Measurements from ENCODE around the gene KAT5.
"Not testable (repeated sequence)": the region's sequence is repeated elsewhere in the genome, so short reads cannot be mapped to it uniquely, and the experiment has no call there.

Gene KAT5

DNA sequence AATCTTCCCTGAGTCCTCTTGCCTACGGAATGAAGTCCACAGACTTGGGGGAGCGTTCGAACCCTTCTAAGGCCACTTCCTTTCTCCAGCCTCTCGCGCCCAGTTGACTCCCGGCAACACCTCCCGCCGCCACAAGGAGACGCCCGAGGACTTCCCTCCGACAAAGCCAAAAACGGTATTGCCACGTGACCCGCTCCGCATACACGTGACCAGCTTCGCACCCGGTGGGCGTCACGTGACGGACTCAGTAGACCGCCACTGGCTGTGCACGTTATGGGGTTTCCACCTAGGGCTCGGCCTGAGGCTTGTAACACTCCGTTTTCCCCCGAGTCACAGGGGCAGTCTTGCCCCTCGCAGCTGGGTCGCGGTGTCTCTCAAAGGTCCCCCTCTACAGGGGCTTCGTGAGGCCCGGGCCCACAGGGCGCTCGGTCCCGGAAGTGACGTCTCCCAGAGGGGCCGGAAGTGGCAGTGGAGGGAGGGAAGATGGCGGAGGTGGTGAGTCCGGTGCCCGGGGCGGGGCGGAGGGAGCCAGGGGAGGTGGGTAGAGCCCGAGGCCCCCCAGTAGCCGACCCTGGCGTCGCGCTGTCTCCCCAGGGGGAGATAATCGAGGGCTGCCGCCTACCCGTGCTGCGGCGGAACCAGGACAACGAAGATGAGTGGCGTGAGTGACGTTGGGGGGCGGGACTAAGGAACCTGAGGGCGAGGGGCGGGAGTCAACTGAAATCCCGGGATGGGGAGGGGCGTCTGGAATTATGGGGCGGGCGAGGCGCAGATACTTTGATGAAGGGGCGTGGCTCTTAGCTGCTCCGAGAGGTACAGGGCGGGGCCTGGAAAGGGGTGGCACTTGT, at the start of gene KAT5:
TSS of gene KAT5 (plus strand) at position 468 of the 848 bp plus-strand sequence. CDS start at position 484, 16 bp downstream.
- DNase-seq (ENCODE audit: low read depth in 2 of 2), result peak; percentile 92 to 96

DNA sequence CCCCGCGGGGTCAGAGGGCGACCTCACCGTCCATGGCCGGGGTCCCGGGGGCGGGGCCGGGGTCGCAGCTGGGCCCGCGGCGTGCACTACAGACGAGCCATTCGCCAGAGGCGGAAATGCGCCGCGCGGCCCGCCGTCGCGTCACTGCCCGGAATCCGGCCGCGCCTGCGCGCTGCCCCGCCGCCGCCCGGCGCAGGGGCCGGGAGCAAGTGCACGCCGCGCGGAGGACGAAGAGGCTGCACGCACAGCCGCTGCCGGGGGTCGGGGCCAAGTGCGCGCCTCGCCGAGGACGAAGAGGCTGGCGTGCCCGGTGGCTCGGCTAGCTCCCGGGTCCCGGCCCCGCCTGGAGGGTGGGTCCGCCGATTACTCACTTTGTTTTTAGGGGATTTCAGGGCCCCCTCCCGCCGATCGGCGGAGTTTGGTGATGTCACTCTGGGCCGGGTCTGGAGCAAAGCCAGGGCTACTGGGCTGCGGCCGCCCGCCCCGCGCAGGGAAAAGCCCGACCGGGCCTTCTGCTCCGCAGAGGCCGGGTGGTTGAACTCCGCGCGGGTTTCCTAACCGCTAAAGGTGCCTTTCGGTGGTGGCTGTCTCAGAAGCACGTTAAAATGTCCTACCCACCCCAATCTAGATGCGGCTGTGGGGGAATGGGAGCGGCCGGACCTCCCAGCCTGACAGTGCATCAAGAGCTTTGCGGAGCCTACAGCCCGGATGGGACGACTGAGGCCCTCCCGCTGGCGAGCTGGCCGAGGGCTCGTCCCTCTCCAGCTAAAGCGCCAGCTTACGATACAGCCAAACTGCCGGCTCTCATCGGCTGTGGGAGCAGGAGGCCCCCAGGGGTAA, 49.0 kb upstream of the KAT5 start, which contains the start of gene RELA:
TSS of gene RELA (minus strand) at position 118 of the 840 bp plus-strand sequence. CDS start at position 34, 84 bp downstream.
- DNase-seq (ENCODE audit: low read depth in 2 of 2), result peak; percentile 79 to 84

DNA sequence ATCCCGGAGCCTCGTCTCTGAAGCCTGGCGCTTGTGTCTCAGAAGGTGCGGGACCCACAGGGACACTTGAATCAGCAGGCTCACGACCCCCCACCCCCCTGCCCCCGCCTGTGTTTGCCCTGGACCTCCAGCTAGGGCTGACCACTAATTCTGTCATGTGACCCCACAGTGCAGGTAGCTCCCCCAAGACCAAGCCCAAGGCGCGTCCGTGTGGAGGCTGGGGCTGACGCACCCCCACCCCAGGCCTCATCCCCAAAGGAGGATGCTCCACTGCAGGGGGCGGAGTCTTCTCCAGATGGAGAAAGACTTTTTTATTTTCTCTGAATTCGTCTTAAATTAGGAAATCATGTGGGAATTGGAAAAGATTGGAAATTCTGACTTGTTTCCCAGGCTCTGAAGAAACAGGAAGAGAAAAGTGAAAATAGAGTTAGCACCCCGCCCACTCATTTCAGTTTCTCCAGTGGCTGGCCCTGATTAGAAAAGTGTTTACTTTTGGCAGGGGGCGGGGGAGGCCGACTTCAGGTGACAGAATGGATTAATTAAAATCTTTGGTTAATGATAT, 48.3 kb upstream of the KAT5 start:
- DNase-seq (ENCODE audit: low read depth in 2 of 2), result no peak

DNA sequence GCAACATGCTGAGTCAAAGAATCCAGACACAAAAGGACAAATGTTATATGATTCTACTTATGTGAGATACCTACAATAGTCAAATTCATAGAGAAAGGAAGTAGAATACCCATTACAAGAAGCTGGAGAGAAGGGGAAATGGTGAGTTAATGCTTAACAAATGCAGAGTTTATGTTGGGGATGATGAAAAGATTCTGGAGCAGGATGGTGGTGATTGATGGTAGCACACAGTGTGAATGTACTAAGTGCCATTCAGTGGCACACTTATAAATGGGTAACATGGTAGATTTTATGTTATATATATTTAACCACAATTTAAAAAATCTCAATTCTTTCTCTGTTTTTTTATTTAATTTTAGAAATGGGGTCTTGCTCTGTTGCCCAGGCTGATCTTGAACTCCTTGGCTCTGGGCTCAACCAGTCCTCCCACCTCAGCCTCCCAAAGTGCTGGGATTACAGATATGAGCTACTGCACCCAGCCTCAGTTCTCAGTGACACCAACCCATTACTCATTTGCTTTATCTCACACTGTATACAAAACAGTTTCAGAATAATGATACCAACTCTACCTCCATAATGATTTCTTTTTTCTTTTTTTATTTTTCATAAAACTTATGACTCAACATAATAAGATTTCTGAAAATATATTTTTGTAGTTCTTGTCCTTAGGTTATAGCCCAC, 39.7 kb upstream of the KAT5 start:
- DNase-seq (ENCODE audit: low read depth in 2 of 2), result no peak

DNA sequence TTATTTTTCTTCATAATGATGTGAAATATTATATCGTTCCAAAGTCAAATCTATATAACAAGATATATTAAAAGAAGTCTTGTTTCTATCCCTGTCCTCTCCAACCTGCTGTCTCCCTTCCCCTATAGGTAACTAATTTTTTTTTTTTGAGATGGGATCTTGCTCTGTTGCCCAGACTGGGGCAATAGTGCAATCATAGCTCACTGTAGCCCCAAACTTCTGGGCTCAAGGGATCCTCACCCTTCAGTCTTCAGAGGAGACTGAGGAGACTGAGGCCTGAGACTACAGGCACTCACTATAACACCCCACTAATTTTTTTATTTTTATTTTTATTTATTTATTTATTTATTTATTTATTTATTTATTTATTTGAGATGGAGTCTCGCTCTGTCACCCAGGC, 39.1 kb upstream of the KAT5 start:
- DNase-seq (ENCODE audit: low read depth in 2 of 2), result no peak

DNA sequence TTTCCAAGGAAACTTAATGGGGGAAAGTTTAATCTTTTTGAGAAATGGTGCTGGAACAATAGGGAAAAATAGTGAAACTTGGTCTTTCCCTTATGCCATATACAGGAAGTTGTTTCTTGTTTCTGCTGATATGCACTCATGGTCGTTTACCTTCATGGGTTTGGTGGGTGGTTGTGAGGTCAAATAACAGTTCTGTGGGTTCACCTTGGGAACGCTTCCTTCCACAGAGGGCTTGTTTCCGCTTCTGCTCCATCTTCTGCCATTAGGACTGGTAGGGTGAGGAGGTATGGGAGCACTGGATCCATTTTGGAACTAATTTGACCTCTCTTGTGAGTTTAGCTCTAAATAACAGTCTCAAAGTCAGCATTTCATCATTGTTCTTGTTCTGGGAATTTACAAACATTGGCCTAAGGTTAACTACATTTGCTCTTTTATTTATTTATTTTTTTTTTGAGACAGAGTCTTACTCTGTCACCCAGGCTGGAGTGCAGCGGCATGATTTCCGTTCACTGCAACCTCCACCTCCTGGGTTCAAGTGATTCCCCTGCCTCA, 31.8 kb upstream of the KAT5 start:
- no peak for DNase-seq (ENCODE audit: low read depth in 2 of 2)

DNA sequence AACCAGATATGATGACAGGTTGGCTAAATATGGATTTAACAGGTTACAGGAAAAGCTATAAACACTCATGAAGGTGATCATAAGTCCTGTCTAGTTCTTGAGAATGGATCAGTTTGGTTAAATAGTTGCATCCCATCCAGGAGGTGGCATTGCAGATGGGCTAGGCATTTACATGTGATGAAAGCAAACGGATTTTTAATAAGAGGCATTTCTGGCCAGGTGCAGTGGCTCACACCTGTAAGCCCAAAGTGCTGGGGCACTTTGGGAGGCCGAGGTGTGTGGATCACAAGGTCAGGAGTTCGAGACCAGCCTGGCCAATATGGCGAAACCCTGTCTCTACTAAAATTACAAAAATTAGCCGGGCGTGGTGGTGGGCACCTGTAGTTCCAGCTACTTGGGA, 28.6 kb upstream of the KAT5 start:
- DNase-seq (ENCODE audit: low read depth in 2 of 2), result not testable (repeated sequence)

DNA sequence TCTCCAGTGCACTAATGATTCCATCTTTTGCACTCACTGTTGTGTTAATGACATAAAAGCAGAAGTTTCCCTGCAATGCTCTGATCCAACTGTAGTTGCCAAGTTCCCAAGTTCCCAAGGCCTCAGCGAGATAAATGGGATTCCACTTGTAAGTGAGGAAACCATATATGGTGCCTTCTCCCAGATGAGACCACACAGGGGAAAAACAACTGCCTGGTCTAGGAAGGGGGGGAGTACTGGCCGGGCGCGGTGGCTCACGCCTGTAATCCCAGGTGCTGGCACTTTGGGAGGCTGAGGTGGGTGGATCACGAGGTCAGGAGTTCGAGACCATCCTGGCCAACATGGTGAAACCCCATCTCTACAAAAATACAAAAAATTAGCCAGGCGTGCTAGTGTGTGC, 26.1 kb upstream of the KAT5 start:
- no peak for DNase-seq (ENCODE audit: low read depth in 2 of 2)

DNA sequence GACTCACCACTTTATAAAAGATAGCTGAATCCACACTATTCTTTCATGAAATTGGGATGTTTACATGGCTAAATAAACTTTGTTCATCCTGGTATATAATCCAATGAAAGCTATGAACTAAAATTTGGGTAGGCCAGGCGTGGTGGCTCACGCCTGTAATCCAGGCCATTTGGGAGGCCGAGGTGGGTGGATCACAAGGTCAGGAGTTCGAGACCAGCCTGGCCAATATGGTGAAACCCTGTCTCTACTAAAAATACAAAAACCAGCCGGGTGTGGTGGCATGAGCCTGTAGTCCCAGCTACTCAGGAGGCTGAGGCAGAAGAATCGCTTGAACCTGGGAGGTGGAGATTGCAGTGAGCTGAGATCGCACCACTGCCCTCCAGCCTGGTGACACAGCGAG, 20.2 kb upstream of the KAT5 start:
- DNase-seq (ENCODE audit: low read depth in 2 of 2), result not testable (repeated sequence)

DNA sequence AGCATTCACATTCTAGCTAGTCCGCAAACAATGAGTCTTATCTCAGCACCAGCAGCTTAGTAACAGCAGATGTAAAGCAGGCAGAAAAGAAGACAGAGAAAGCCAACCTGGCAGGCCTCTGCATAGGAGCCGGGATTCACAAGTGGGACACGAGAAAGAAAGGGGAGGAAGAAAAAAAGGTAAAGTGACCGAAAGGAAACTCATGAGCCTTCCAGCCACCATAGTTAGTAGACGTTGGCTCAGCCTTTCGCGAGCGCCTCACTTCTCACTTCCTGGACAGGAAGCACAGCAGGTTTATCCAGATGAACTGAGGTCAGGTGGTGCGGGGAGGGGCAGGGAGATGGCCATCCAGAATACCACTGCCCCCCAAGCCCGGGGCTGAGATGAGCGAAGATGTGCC, 19.7 kb upstream of the KAT5 start:
- DNase-seq (ENCODE audit: low read depth in 2 of 2), result no peak

DNA sequence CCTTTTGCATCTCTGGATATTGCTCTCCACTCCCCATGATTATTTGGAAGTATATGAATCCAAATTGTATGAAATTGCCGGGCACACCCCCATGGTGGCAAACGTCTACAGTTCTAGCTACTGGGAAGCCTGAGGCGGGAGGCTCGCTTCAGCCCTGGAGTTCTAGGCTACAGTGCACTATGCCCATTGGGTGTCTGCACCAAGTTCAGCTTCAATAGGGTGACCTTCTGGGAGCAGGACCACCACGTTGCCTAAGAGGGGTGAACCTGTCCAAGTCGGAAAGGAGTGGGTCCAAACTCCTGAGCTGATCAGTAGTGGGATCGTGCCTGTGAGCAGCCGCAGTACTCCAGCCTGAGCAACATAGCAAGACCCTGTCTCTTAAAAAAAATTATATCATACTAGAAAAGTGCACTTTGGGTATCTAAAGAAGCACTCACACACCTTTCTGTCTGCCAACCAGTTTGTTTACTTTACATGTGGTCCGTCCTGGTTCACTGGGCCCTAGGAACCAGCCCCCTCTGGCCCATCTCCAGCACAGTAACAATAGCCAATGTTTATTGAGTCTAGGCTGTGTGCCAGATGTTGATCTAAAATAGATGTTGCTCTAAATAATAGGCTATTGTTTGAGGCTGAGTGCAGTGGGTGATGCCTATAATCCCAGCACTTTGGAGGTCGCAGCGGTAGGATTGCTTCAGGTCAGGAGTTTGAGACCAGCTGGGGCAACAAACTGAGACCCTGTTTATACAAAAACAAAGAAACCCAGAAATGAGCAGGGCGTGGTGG, 16.4 kb upstream of the KAT5 start:
- no peak for DNase-seq (ENCODE audit: low read depth in 2 of 2)

DNA sequence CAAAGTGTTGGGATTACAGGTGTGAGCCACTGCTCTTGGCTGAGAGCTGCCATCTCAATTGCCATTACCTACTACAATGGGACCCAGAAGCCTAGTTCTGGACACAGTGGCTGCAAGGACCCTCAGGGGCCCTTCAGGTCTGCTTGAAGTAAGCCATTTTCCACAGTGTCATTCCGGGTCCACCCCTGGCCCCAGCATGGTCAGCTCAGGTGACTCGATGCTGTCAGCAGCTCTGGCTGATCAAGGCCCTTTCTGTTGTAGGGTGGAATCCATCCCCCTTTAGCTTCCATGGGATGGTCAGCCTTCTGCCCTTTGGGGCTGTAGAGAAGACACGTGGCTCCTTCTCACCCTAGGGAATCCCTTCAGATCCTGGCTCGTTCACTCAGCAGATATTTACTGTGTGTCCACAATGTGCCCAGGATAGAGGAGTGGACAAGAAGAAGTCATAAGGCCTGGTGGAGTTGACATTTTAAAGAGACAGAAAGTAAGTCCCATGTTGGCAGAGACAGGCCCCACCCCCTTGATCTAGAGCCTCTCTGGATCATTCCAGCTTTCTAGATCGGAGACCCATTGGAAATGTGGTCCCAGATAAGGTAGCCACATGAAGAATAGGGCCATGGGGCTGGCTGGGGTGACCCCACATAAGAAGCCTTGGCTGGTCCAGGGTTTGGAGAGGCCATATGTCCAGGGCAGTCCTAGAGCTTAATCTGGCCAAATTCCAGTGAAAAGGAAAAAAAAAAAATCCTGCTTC, 15.1 kb upstream of the KAT5 start:
- no peak for DNase-seq (ENCODE audit: low read depth in 2 of 2)

DNA sequence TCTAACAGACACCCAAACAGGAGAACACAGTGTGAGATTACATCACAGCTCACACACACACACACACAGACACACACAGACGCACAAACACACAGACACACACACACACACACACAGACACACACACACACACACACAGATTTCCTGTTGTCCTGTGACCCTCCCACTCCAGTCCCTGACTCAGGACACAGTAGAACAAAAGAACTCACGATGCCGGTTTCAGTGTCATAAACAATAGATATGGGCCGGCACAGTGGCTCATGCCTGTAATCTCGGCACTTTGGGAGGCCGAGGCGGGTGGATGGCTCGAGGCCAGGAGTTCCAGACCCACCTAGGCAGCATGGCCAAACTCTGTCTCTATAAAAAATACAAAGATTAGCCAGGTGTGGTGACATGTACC, 13.8 kb upstream of the KAT5 start:
- DNase-seq (ENCODE audit: low read depth in 2 of 2), result no peak

DNA sequence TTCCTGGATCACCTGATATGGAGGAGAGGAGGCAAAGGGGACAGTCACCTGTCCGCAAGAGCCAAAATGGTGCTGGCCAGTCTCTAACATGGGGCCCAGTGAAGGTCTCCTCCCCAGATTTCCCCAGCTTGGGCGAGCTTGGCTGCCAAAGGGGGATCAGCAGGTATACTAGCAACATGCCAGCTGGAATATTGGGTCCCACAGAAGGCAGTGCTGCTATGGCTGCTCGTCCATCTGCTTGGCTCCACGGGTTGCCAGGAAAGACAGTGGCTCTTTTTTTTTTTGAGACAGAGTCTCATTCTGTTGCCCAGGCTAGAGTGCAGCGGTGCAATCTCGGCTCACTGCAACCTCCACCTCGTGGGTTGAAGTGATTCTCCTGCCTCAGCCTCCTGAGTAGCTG, 12.7 kb upstream of the KAT5 start:
- no peak for DNase-seq (ENCODE audit: low read depth in 2 of 2)

DNA sequence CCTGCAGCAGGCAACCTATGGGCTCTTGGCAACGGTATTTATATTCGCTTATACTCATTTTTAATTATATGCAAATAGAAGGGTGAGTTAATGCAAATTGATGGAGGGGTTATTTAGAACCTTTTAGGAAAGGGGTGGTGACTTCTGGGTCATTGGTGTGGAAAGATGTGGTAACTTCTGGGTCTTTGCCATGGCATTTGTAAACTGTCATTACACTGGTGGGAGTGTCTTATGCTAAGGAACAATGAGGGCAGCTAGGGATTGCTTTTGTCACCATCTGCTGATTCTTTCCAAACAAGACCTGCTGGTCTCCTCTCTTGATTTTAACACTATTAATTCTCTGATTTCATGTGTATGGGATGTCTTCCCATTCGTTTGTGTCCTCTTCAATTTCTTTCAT, 11.7 kb upstream of the KAT5 start:
- no peak for DNase-seq (ENCODE audit: low read depth in 2 of 2)

DNA sequence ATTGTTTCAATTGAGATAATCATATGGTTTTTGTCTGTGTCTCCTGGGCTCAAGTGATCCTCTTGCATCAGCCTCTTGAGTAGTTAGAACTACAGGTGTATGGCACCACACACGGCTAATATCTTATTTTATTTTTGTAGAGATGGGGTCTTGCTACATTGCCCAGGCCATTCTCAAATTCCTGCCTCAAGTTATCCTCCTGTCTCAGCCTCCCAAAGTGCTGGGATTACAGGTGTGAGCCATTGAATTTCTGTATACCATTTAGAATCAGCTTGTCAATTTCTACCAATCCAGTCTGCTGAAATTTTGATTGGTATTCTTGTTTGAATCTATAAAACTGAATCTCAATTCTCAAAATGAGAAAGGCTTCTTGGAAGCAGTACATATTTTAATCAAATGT, 10.4 kb upstream of the KAT5 start:
- no peak for DNase-seq (ENCODE audit: low read depth in 2 of 2)

DNA sequence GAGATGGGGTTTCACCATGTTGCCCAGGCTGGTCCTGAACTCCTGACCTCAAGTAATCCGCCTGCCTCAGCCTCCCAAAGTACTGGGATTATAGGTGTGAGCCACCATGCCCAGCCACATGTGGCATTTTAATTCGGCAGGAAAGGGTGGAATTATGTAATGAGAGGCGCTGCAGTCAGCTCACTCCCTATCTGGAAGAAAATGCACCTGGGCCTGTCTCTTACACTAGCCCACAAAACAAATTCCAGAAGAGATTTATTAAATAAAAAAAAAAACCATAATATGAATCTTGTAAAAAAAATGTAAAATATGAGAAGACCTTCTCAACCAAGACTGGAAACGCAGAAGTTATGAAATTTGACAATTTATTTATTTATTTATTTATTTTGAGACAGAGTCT, 8.2 kb upstream of the KAT5 start:
- no peak for DNase-seq (ENCODE audit: low read depth in 2 of 2)

DNA sequence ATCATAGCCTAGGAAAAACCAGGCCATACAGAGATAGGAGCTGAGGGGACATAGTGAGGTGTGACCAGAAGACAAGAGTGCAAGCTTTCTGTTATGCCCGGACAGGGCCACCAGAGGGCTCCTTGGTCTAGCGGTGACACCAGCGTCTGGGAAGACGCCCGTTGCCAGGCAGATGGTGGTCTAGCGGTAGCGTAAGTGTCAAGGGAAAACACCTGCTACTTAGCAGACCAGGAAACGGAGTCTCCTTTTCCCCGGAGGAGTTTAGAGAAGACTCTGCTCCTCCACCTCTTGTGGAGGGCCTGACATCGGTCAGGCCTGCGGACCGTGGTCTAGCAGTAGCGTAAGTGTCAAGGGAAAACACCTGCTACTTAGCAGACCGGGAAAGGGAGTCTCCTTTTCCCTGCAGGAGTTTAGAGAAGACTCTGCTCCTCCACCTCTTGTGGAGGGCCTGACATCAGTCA, 5.7 kb upstream of the KAT5 start:
- peak; percentile 55 for DNase-seq (ENCODE audit: low read depth in 2 of 2)

DNA sequence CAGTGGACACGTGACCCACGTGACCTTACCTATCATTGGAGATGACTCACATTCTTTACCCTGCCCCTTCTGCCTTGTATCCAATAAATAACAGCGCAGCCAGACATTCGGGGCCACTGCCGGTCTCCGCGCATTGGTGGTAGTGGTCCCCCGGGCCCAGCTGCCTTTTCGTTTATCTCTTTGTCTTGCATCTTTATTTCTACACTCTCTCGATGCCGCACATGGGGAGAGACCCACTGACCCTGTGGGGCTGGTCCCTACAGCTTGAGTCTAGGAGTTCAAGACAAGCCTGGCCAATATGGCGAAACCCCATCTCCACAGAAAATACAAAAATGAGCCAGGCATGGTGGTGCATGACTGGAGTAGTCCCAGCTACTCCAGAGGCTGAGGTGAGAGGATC, 5.0 kb upstream of the KAT5 start:
- not testable (repeated sequence) for DNase-seq (ENCODE audit: low read depth in 2 of 2)

DNA sequence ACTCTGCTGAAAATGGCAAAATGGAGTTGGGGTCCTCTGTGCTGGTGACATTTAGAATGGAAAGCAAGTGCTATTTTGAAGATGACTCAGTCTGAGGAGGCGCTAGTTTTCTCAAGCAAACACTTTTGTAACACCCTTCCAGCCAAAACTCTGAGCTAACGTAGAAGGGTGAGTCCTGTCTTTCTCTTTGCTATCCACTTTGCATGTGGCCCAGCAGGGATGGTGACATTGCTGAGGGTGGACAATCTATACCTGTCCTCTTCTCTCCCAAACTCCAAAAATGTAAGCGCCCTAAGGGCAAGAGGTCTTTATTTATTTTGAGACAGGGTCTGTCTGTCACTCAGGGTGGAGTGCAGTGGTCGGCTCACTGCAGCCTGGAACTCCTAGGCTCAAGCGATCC, 3.6 kb upstream of the KAT5 start:
- DNase-seq (ENCODE audit: low read depth in 2 of 2), result no peak

Data from stimulated activated CD8-positive, alpha-beta memory T cell treated with anti-CD3 and anti-CD28 coated beads, Interleukin-7, amount 100 ng/mL, for 1 hour (primary cell).